HCT116 (cell line): ENCODE results near the gene DAPK2. TPM values are rescaled to one million over a fixed set of nuclear protein-coding genes. Genes with fewer than 3 reads are reported as not detected.

Experiments
- ATAC-seq: fragments of 200-7000 bp; cut with Tn5 transposase; 2 replicates; pipeline ENCODE4 v1.9.1; 2020; ENCODE audit warnings: mild to moderate bottlenecking, moderate library complexity
- BruUV-seq: library from RNA; stranded (reverse); fragments of 400-500 nt; replicated peaks from 2 replicates; lab custom pipeline; 2021; lab: Mats Ljungman, UMichigan
- CTCF ChIA-PET: fragments of 300-600 bp; sonication (Branson Sonifier 250); formaldehyde crosslinking; loops from one replicate; lab custom pipeline; 2021; ENCODE audit warnings: antibody characterized with exemption; lab: Charles Lee
- POLR2A ChIA-PET: fragments of 300-600, 350-600 bp; sonication (Branson Sonifier 250); formaldehyde crosslinking; loops from one replicate; lab custom pipeline; 2021; ENCODE audit warnings: antibody characterized with exemption; lab: Charles Lee
- RAD21 ChIA-PET, 2 experiments: fragments of 300-600 bp; sonication (Branson Sonifier 250); formaldehyde crosslinking; loops; one replicate each; lab custom pipeline; 2023; ENCODE audit warnings: low total read pairs in 2 of 2; ENCODE audit not compliant: uncharacterized antibody in 2 of 2, unreplicated experiment in 2 of 2, low non-redundant PET in 1 of 2; lab: Charles Lee
- DNase-seq: peaks from one replicate; pipeline ENCODE4 v3.0.0-alpha.2; 2010; ENCODE audit warnings: low read depth, low spot score
- H2AFZ ChIP-seq: fragments of 200-600 bp; shearing (Covaris generic), sonication (generic); 2 replicates; pipeline ENCODE4 v1.6.1; 2017; ENCODE audit warnings: low read depth, mixed run types, mixed read lengths, antibody characterized with exemption, low read length; ENCODE audit not compliant: poor library complexity, severe bottlenecking
- H3K27ac ChIP-seq: 2 replicates; pipeline ENCODE4 v1.5.1; 2012; ENCODE audit warnings: low read depth, low read length
- H3K27me3 ChIP-seq: fragments of 200-600 bp; sonication (generic); 2 replicates; pipeline ENCODE4 v1.6.1; 2016; ENCODE audit warnings: mixed run types, low read length, mixed read lengths; ENCODE audit not compliant: insufficient read depth
- H3K36me3 ChIP-seq, 2 experiments: fragments of 200-500 bp in 1 of 2; fragments of 200-600 bp in 1 of 2; sonication (Bioruptor generic) in 1 of 2; sonication (generic) in 1 of 2; 2 replicates each; pipeline versions ENCODE4 v1.5.1 to v1.6.1; 2014 to 2016; ENCODE audit warnings: low read length in 2 of 2, inconsistent platforms in 1 of 2, mixed read lengths in 1 of 2, mixed run types in 1 of 2; ENCODE audit not compliant: insufficient read depth in 2 of 2, control insufficient read depth in 1 of 2
- H3K4me1 ChIP-seq, 2 experiments: fragments of 200-600 bp in 1 of 2; sonication (generic) in 1 of 2; 2 replicates each; pipeline versions ENCODE4 v1.5.1 to v1.6.1; 2012 to 2017; ENCODE audit warnings: low read length in 2 of 2, inconsistent platforms in 1 of 2, mild to moderate bottlenecking in 1 of 2, mixed read lengths in 1 of 2, mixed run types in 1 of 2, moderate library complexity in 1 of 2; ENCODE audit not compliant: insufficient read depth in 2 of 2, control insufficient read depth in 1 of 2
- H3K4me2 ChIP-seq: fragments of 200-600 bp; sonication (generic); 2 replicates; pipeline ENCODE4 v1.6.1; 2017; ENCODE audit warnings: mixed run types, low read length, mixed read lengths
- H3K4me3 ChIP-seq, 2 experiments: fragments of 200-600 bp in 1 of 2; sonication (generic) in 1 of 2; replicated peaks in 1 of 2; 2 replicates each; pipeline ENCODE4 v1.5.1; 2011 to 2016; ENCODE audit warnings: low read length in 2 of 2, control low read depth in 1 of 2, low read depth in 1 of 2, mild to moderate bottlenecking in 1 of 2, mixed read lengths in 1 of 2, mixed run types in 1 of 2
- H3K79me2 ChIP-seq: fragments of 200-600 bp; sonication (generic); 2 replicates; pipeline ENCODE4 v1.6.1; 2017; ENCODE audit warnings: mild to moderate bottlenecking, mixed run types, low read length, moderate library complexity, mixed read lengths; ENCODE audit not compliant: insufficient read depth
- H3K9ac ChIP-seq: fragments of 200-600 bp; sonication (generic); 2 replicates; pipeline ENCODE4 v1.6.1; 2016; ENCODE audit warnings: low read length, mixed read lengths
- H3K9me2 ChIP-seq: fragments of 200-600 bp; sonication (generic), shearing (Covaris generic); 2 replicates; pipeline ENCODE4 v1.6.1; 2017; ENCODE audit warnings: mixed run types, mild to moderate bottlenecking, moderate library complexity; ENCODE audit not compliant: insufficient read depth
- H3K9me3 ChIP-seq, 2 experiments: fragments of 200-500 bp in 1 of 2; fragments of 200-600 bp in 1 of 2; sonication (Bioruptor generic) in 1 of 2; sonication (generic) in 1 of 2; 2 replicates each; pipeline ENCODE4 v1.6.1; 2014 to 2017; ENCODE audit warnings: low read length in 2 of 2, mixed read lengths in 2 of 2, inconsistent platforms in 1 of 2, low read depth in 1 of 2, mild to moderate bottlenecking in 1 of 2, mixed run types in 1 of 2, moderate library complexity in 1 of 2; ENCODE audit not compliant: control insufficient read depth in 1 of 2, insufficient read depth in 1 of 2
- H4K20me1 ChIP-seq: fragments of 200-600 bp; sonication (generic), shearing (Covaris generic); 2 replicates; pipeline ENCODE4 v1.6.1; 2017; ENCODE audit warnings: mixed run types, mild to moderate bottlenecking, moderate library complexity; ENCODE audit not compliant: insufficient read depth
- ATF3 ChIP-seq: IDR thresholded peaks from 2 replicates; pipeline ENCODE4 v1.6.1; 2012
- CBX3 ChIP-seq: IDR thresholded peaks from 2 replicates; pipeline ENCODE4 v1.6.1; 2012; ENCODE audit warnings: low read depth
- CEBPB ChIP-seq: IDR thresholded peaks from 2 replicates; pipeline ENCODE4 v1.6.1; 2012; ENCODE audit warnings: low read depth
- CTCF ChIP-seq, 3 experiments: fragments of 200-600 bp in 1 of 3; sonication (generic) in 1 of 3; IDR thresholded peaks in 2 of 3; conservative IDR thresholded peaks in 1 of 3; 2 replicates each; pipeline ENCODE4 v1.5.1; 2012 to 2017; ENCODE audit warnings: low read depth in 2 of 3, low read length in 2 of 3, antibody characterized with exemption in 1 of 3, borderline replicate concordance in 1 of 3, control low read depth in 1 of 3, mild to moderate bottlenecking in 1 of 3, mixed read lengths in 1 of 3, mixed run types in 1 of 3, moderate library complexity in 1 of 3; ENCODE audit not compliant: insufficient read depth in 1 of 3
- EGR1 ChIP-seq: IDR thresholded peaks from 2 replicates; pipeline ENCODE4 v1.6.1; 2012; ENCODE audit warnings: low read depth
- EZH2 ChIP-seq: fragments of 200-600 bp; sonication (generic); IDR thresholded peaks from 2 replicates; pipeline ENCODE4 v1.6.1; 2017; ENCODE audit warnings: antibody characterized with exemption, mixed run types
- FOSL1 ChIP-seq: IDR thresholded peaks from 2 replicates; pipeline ENCODE4 v1.6.1; 2012; ENCODE audit warnings: low read depth
- JUND ChIP-seq: IDR thresholded peaks from 2 replicates; pipeline ENCODE4 v1.6.1; 2012
- MAX ChIP-seq: IDR thresholded peaks from 2 replicates; pipeline ENCODE4 v1.6.1; 2012
- POLR2A ChIP-seq: IDR thresholded peaks from 2 replicates; pipeline ENCODE4 v1.7.0; 2011; ENCODE audit warnings: borderline replicate concordance; ENCODE audit not compliant: insufficient read depth, insufficient read length; ENCODE audit errors: extremely low read depth
- POLR2AphosphoS5 ChIP-seq: IDR thresholded peaks from 2 replicates; pipeline ENCODE4 v1.6.1; 2011; ENCODE audit warnings: mild to moderate bottlenecking, low read depth, low read length, moderate library complexity
- SIN3A ChIP-seq: IDR thresholded peaks from 2 replicates; pipeline ENCODE4 v1.6.1; 2012; ENCODE audit warnings: low read depth
- SP1 ChIP-seq: IDR thresholded peaks from 2 replicates; pipeline ENCODE4 v1.6.1; 2012; ENCODE audit warnings: low read depth
- TCF7L2 ChIP-seq: IDR thresholded peaks from 2 replicates; pipeline ENCODE4 v1.7.0; 2011; ENCODE audit warnings: borderline replicate concordance, inconsistent platforms; ENCODE audit not compliant: insufficient read depth, insufficient read length; ENCODE audit errors: extremely low read depth
- ZBTB33 ChIP-seq: IDR thresholded peaks from 2 replicates; pipeline ENCODE4 v1.6.1; 2011; ENCODE audit warnings: mild to moderate bottlenecking, low read length, moderate library complexity; ENCODE audit not compliant: insufficient replicate concordance; ENCODE audit errors: extremely low read depth
- ZNF274 ChIP-seq: fragments of 200-500 bp; sonication (Bioruptor generic); IDR thresholded peaks from 2 replicates; pipeline ENCODE4 v1.6.1; 2014; ENCODE audit warnings: mild to moderate bottlenecking, low read depth, low read length, inconsistent platforms
- intact Hi-C: fragments of 100-400 bp; cut with micrococcal nuclease; formaldehyde crosslinking; loops from 2 replicates; pipeline ENCODE4 v1.10.0; 2022
- total RNA-seq: library from RNA; stranded (reverse); gene quantifications from one replicate; pipeline ENCODE4 v1.2.1, GENCODE V29; 2021; ENCODE audit not compliant: unreplicated experiment

Gene DAPK2
- total RNA-seq, 1 experiment from 2014 or later = 4.8 TPM

GRCh38 chr15:63913786-63914315 lies 132.4 kb downstream of the DAPK2 start:
- intact Hi-C loops = loop anchor here (10.0 kb wide), 1 partner anchor 131 kb away; the partner anchor contains the start of gene DAPK2

More at GRCh38 chr15:63913786-63914315, 132.4 kb downstream of the DAPK2 start:
- H3K4me2 ChIP-seq = no peak overlapping the region
- peaks cover 13% of the 10 kb centered on the region in 2 experiments; a peak in 3 of 4 replicates for H3K4me1 ChIP-seq
- ChIA-PET RAD21 (no interaction called here), POLR2A (no interaction called here)
- no peak overlapping the region for H3K9ac ChIP-seq
- no peak overlapping the region for H3K27ac ChIP-seq
- BruUV-seq = no TSS peak
- TF ChIP-seq CEBPB = no peak
- TF ChIP-seq SIN3A = no peak
- no peak for TF ChIP-seq ATF3
- TF ChIP-seq CBX3 = no peak
- no peak for TF ChIP-seq JUND
- TF ChIP-seq SP1 = no peak
- no peak for TF ChIP-seq TCF7L2
- TF ChIP-seq POLR2AphosphoS5 = no peak
- TF ChIP-seq EGR1 = no peak
- TF ChIP-seq ZBTB33 = no peak
- TF ChIP-seq CTCF (IDR thresholded peaks at IDR 0.05 in 2 of 3, conservative IDR thresholded peaks at IDR 0.05 in 1 of 3; ENCODE audit: borderline replicate concordance in 1 of 3, insufficient read depth in 1 of 3, low read depth in 2 of 3, low read length in 2 of 3) = no peak
- TF ChIP-seq ZNF274 = no peak
- no peak for TF ChIP-seq POLR2A
- no peak for TF ChIP-seq EZH2
- TF ChIP-seq FOSL1 = no peak
- no peak for TF ChIP-seq MAX
- TF ChIP-seq, all 23 proteins: peak for 0
- Histone ChIP-seq H4K20me1 (no peaks in the 10 kb centered on the region), H3K9me3 (no peaks in the 10 kb centered on the region), H3K4me3 (no peak overlapping the region), H3K79me2 (no peaks in the 10 kb centered on the region), H3K9me2 (no peaks in the 10 kb centered on the region), H3K27me3 (no peaks in the 10 kb centered on the region), H3K36me3 (no peaks in the 10 kb centered on the region), H2AFZ (no peak overlapping the region)
- DNase-seq (no peak), ATAC-seq (no peak)
- CTCF ChIA-PET = no interaction called here
